GM12878 (cell line): ENCODE data around the gene SYNGR1. TPM values are rescaled to one million over a fixed set of nuclear protein-coding genes. Genes with fewer than 3 reads are reported as not detected.

Experiments
- ATAC-seq: fragments of 200-7000 bp; cut with Tn5 transposase; 3 replicates; pipeline ENCODE4 v1.9.1; 2020; ENCODE audit warnings: mild to moderate bottlenecking, moderate library complexity
- BruUV-seq: library from RNA; stranded (reverse); fragments of 400-500 nt; replicated peaks from 2 replicates; lab custom pipeline; 2021; lab: Mats Ljungman, UMichigan
- CTCF ChIA-PET: fragments of 300-600 bp; sonication (Branson Sonifier 250); formaldehyde crosslinking; extraction: SDS; loops from one replicate; lab custom pipeline; 2021; ENCODE audit warnings: inconsistent platforms; lab: Yijun Ruan, JAX
- POLR2A ChIA-PET: fragments of 350-600 bp; formaldehyde crosslinking; extraction: SDS; loops from one replicate; lab custom pipeline; 2021; ENCODE audit warnings: inconsistent platforms; lab: Charles Lee
- RAD21 ChIA-PET: fragments of 300-600 bp; sonication (Branson Sonifier 250); formaldehyde crosslinking; loops from one replicate; lab custom pipeline; 2023; ENCODE audit warnings: antibody characterized with exemption; ENCODE audit not compliant: unreplicated experiment; lab: Charles Lee
- SMC1A ChIA-PET: fragments of 300-600 bp; sonication (Branson Sonifier 250); formaldehyde crosslinking; loops from one replicate; lab custom pipeline; 2023; ENCODE audit not compliant: unreplicated experiment, uncharacterized antibody; lab: Charles Lee
- DNase-seq: peaks from one replicate; pipeline ENCODE4 v3.0.0-alpha.2; 2011; ENCODE audit warnings: low read depth, low spot score
- FAIRE-seq: peaks from 3 replicates; lab custom pipeline; 2011; peaks lifted over from hg19 to GRCh38; lab: Jason Lieb, UNC
- H2AFZ ChIP-seq: 2 replicates; pipeline ENCODE4 v1.6.0; 2011; ENCODE audit warnings: low read depth, low read length, control low read depth; ENCODE audit not compliant: control insufficient read depth
- H3K27ac ChIP-seq: 2 replicates; pipeline ENCODE4 v1.5.1; 2011; ENCODE audit warnings: control low read depth; ENCODE audit not compliant: control insufficient read depth, insufficient read depth
- H3K27me3 ChIP-seq, 2 experiments: replicated peaks in 1 of 2; 2 replicates each; pipeline versions ENCODE4 v1.6.0 to v1.6.1; 2011; ENCODE audit warnings: low read length in 1 of 2; ENCODE audit not compliant: control insufficient read depth in 2 of 2, insufficient read depth in 2 of 2
- H3K36me3 ChIP-seq, 2 experiments: 2 replicates each; pipeline ENCODE4 v1.5.1; 2011; ENCODE audit warnings: low read length in 1 of 2; ENCODE audit not compliant: control insufficient read depth in 2 of 2, insufficient read depth in 2 of 2
- H3K4me1 ChIP-seq: 2 replicates; pipeline ENCODE4 v1.6.1; 2011; ENCODE audit warnings: mild to moderate bottlenecking, low read length, moderate library complexity, mixed read lengths; ENCODE audit not compliant: control insufficient read depth, insufficient read depth
- H3K4me2 ChIP-seq: 2 replicates; pipeline ENCODE4 v1.6.0; 2011; ENCODE audit warnings: control low read depth; ENCODE audit not compliant: control insufficient read depth, insufficient read depth
- H3K4me3 ChIP-seq: fragments of 200-600 bp; sonication (generic); 2 replicates; pipeline ENCODE4 v1.5.1; 2016
- H3K79me2 ChIP-seq: 2 replicates; pipeline ENCODE4 v1.6.0; 2011; ENCODE audit warnings: low read length; ENCODE audit not compliant: control insufficient read depth, insufficient read depth
- H3K9ac ChIP-seq: 2 replicates; pipeline ENCODE4 v1.8.0; 2011; ENCODE audit warnings: low read length, control low read depth, mixed read lengths; ENCODE audit not compliant: control insufficient read depth, insufficient read depth
- H3K9me3 ChIP-seq: replicated peaks from 3 replicates; pipeline ENCODE4 v1.5.1; 2011; ENCODE audit warnings: mild to moderate bottlenecking, low read length; ENCODE audit not compliant: control insufficient read depth, insufficient read depth
- H4K20me1 ChIP-seq: 2 replicates; pipeline ENCODE4 v1.6.0; 2011; ENCODE audit not compliant: control insufficient read depth, insufficient read depth
- ATF7 ChIP-seq: fragments of 450-650 bp; IDR thresholded peaks from 2 replicates; pipeline ENCODE4 v1.6.1; 2016; ENCODE audit warnings: low read depth, mild to moderate bottlenecking
- BACH1 ChIP-seq: fragments of 450-650 bp; IDR thresholded peaks from 2 replicates; pipeline ENCODE4 v1.6.1; 2017; ENCODE audit warnings: mild to moderate bottlenecking, borderline replicate concordance
- EZH2 ChIP-seq: IDR thresholded peaks from 2 replicates; pipeline ENCODE4 v1.6.1; 2012; ENCODE audit warnings: low read depth, mild to moderate bottlenecking, control low read depth, inconsistent platforms, low read length, borderline replicate concordance; ENCODE audit not compliant: control insufficient read depth
- HDGF ChIP-seq: fragments of 450-650 bp; IDR thresholded peaks from 2 replicates; pipeline ENCODE4 v1.6.1; 2016; ENCODE audit warnings: antibody characterized with exemption
- JUND ChIP-seq: IDR thresholded peaks from 2 replicates; pipeline ENCODE4 v1.6.1; 2012; ENCODE audit warnings: low read depth, mild to moderate bottlenecking, low read length, improper control_type of control experiment, moderate library complexity
- KLF5 ChIP-seq: fragments of 450-650 bp; IDR thresholded peaks from 2 replicates; pipeline ENCODE4 v1.6.1; 2014; ENCODE audit warnings: mild to moderate bottlenecking; ENCODE audit not compliant: partially characterized antibody
- MLLT1 ChIP-seq: fragments of 450-650 bp; IDR thresholded peaks from 2 replicates; pipeline ENCODE4 v1.6.1; 2016; ENCODE audit warnings: mild to moderate bottlenecking
- NFYB ChIP-seq: IDR thresholded peaks from 2 replicates; pipeline ENCODE4 v1.6.1; 2011; ENCODE audit warnings: low read depth, mild to moderate bottlenecking, low read length, improper control_type of control experiment, moderate library complexity; ENCODE audit not compliant: insufficient read depth
- POLR2A ChIP-seq: IDR thresholded peaks from 2 replicates; pipeline ENCODE4 v1.6.1; 2011; ENCODE audit warnings: low read depth, mild to moderate bottlenecking, low read length
- RELA ChIP-seq: fragments of 450-650 bp; IDR thresholded peaks from 2 replicates; pipeline ENCODE4 v1.8.0; 2014; ENCODE audit warnings: borderline replicate concordance; ENCODE audit not compliant: partially characterized antibody
- SP1 ChIP-seq: IDR thresholded peaks from one replicate; pipeline ENCODE4 v1.6.1; 2011; ENCODE audit warnings: low read depth, low read length
- YY1 ChIP-seq: IDR thresholded peaks from 2 replicates; pipeline ENCODE4 v1.6.1; 2011; ENCODE audit warnings: low read depth, mild to moderate bottlenecking, low read length
- ZNF622 ChIP-seq: fragments of 450-650 bp; IDR thresholded peaks from 2 replicates; pipeline ENCODE4 v1.6.1; 2017; ENCODE audit warnings: mild to moderate bottlenecking, inconsistent platforms
- WGBS: methylation state at CpG from one replicate; pipeline ENCODE4 v1.1.6; 2016; ENCODE audit warnings: low lambda C conversion rate; ENCODE audit not compliant: insufficient replicate concordance, insufficient coverage; ENCODE audit errors: missing lambda C conversion rate; 5-methylcytosine and 5-hydroxymethylcytosine counted together
- in situ Hi-C: fragments of 300-500 bp; cut with MboI; formaldehyde crosslinking; loops from 9 replicates; pipeline ENCODE4 v1.14.3; 2018; ENCODE audit warnings: mixed read lengths
- intact Hi-C: fragments of 100-400 bp; cut with micrococcal nuclease; formaldehyde crosslinking; loops from one replicate; pipeline ENCODE4 v1.14.2; 2022; ENCODE audit not compliant: unreplicated experiment
- polyA plus RNA-seq, 11 experiments: library from polyadenylated mRNA; depleted of rRNA in 4 of 11; unstranded in 6 of 11; stranded (reverse) in 5 of 11; fragments of >200 nt; fragmentation: Nextera tagmentation in 4 of 11; fragmentation: Illumina TruSeq in 1 of 11; extraction: Ambion mirVana in 4 of 11; extraction: Trizol in 1 of 11; gene quantifications; 1 replicate in 1 of 11; 2 replicates in 10 of 11; pipeline versions ENCODE4 v1.2.1 to v1.2.3, GENCODE V29; 2011 to 2016; ENCODE audit warnings: inconsistent platforms in 2 of 11, missing spikeins in 2 of 11, low read depth in 1 of 11
- total RNA-seq, 4 experiments: library from RNA; depleted of rRNA in 3 of 4; stranded (reverse); fragments of >200 nt in 3 of 4; fragmentation: Illumina TruSeq in 1 of 4; extraction: Trizol in 1 of 4; gene quantifications; 2 replicates each; pipeline versions ENCODE4 v1.2.1 to v1.2.3, GENCODE V29; 2013 to 2021
- TF ChIP-seq, protein P1 (sequence below): fragments of 450-650 bp; IDR thresholded peaks from 2 replicates; pipeline ENCODE4 v1.6.1; 2017; ENCODE audit warnings: low read depth, mild to moderate bottlenecking, moderate library complexity

Gene SYNGR1
- total and polyA plus RNA-seq, 10 of the 15 experiments (the other 5 are each of a cell fraction or from before 2014, with no cell fraction given) = 0.87 to 9.2 (median 3.5) TPM

GRCh38 chr22:39434243-39434653 is 84.5 kb downstream of the SYNGR1 start:
- Histone ChIP-seq H3K9me3 (no peaks in the 10 kb centered on the region), H3K79me2 (no peaks in the 10 kb centered on the region), H3K27me3 (no peaks in the 10 kb centered on the region), H3K4me1 (peaks cover 19% of the 10 kb centered on the region), H3K27ac (no peak overlapping the region), H2AFZ (no peak overlapping the region), H3K36me3 (peaks cover 0 to 8% of the 10 kb centered on the region in 2 experiments), H3K4me3 (no peak overlapping the region), H3K4me2 (no peak overlapping the region)
- BruUV-seq = no TSS peak
- no peak for DNase-seq
- ATAC-seq = no peak
- intact Hi-C loops (no loop called here), in situ Hi-C loops (no loop called here)
- no peak for FAIRE-seq
- WGBS = 92% methylated on average over 18 of the region's 18 CpGs
- TF ChIP-seq MLLT1 (no peak), HDGF (no peak), ATF7 (no peak), BACH1 (no peak), ZNF622 (no peak), RELA (no peak), POLR2A (no peak), NFYB (no peak), KLF5 (no peak), YY1 (no peak), SP1 (no peak), JUND (no peak), EZH2 (no peak)
- TF ChIP-seq, protein P1, sequence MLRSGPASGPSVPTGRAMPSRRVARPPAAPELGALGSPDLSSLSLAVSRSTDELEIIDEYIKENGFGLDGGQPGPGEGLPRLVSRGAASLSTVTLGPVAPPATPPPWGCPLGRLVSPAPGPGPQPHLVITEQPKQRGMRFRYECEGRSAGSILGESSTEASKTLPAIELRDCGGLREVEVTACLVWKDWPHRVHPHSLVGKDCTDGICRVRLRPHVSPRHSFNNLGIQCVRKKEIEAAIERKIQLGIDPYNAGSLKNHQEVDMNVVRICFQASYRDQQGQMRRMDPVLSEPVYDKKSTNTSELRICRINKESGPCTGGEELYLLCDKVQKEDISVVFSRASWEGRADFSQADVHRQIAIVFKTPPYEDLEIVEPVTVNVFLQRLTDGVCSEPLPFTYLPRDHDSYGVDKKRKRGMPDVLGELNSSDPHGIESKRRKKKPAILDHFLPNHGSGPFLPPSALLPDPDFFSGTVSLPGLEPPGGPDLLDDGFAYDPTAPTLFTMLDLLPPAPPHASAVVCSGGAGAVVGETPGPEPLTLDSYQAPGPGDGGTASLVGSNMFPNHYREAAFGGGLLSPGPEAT = no peak
- TF ChIP-seq, all 136 proteins: peak for 0
- Histone ChIP-seq H3K9ac (no peak overlapping the region), H4K20me1 (no peaks in the 10 kb centered on the region)
- RAD21 ChIA-PET = no interaction called here
- SMC1A ChIA-PET = interaction anchor here (1.0 to 1.2 kb wide), 3 partner anchors 9 to 56 kb away, joined by 3 to 4 read pairs (median 4); no protein-coding TSS in a partner anchor
- POLR2A ChIA-PET = no interaction called here
- CTCF ChIA-PET = interaction anchor here (1.0 to 5.3 kb wide), 4 partner anchors 32 to 95 kb away, joined by 3 to 37 read pairs (median 6); partner anchors contain the start of gene TAB1
